HG03469 (cell line): Measurements from ENCODE around the gene LAMA3.

ENCODE experiments used
- ATAC-seq: cut with Tn5 transposase; IDR thresholded peaks from one replicate; pipeline ENCODE4 v1.9.1; 2021; ENCODE audit warnings: mild to moderate bottlenecking, moderate library complexity, moderate number of reproducible peaks; ENCODE audit not compliant: unreplicated experiment

LAMA3 gene

DNA sequence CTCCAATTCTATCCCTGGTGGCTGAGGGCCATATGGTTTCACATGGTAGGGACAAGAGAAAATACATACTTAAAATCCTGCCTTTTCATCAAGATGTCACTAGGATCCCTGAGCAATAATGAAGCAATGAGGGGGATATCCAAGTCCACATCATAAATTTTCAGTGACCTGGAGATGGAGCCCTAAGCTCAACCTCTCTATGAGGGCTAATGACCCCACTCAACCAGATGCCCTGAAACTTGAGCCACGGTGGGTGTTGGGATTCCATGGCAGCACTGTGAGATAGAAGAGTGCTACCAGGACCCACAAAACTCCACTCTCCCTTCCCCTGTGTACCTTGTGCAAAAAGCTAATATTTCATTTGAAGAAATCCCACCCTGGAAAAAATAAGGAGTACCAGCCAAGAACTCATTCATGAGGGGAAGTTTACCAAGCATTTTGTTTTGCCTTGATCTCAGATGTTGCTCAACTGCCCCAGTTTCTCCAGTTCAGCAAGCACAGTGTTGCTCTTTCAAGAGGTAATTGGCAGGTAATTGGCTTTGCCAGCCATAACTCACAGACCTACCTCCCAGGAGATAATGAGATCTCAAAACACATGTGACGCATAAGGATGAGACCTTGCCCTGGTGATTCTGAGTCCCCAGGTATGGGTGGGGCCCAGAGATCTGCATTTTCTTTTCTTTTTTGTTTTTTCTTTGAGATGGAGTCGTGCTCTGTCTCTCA, 274.4 kb downstream of the LAMA3 start:
- no peak for ATAC-seq

DNA sequence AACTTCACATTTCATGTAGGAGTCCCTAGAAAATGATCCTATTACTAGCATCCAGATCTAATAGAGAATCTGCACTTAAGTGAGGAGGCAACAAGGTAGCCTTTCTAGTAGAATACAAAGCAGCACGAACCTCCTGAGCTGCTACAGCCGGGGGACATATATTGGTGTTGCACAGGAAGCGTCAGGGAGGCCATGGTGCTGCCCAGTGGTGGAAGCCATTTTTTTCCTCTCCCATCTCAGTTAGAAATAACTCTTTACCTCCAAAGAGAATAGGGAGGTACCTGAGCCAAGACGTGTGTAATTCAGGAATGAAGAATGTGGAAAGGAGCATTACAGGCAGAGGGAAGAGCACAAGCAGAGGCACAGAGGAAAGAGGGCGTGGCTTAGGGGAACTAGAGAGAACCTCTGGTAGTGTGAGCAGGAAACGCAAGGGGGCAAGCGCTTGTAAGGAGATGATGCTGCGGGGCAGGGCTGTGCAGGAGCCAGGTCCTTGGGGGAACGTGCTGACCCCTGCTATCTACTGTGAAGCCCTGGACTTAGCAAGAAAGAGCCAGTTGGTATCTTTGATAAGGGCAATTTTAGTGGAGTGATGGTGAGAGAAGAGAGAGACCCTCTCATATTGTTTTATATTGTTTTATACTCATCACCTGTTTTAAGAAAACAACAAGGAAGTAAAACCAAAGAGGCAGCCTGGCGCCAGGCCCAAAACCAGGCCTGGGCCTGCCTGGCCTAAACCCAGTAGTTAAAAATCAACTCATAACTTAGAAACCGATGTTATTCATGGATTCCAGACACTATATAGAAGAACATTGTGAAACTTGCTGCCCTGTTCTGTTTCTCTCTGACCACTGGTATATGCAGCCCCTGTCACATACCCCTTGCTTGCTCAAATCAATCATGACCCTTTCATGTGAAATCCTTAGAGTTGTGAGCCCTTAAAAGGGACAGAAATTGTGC, 275.3 kb downstream of the LAMA3 start:
- ATAC-seq = no peak

DNA sequence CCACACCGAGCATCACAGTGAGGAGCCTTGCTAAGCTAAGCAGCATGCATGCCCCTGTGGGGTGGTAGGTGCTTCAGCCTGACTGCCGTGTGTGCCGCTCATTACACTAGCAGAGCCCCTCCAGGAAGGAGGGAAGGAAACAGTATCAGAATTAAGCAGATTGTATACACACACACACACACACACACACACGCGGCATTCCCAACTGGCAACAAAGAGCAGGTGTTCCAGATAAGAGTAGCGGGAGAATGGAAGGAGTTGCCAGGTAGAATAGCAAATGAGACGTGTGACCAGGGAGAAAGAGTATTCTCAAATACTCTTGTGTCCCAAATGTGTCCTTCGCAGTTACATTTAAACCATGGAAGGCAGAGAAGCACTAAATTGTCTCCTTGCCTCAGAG, 277.7 kb downstream of the LAMA3 start:
- no peak for ATAC-seq

DNA sequence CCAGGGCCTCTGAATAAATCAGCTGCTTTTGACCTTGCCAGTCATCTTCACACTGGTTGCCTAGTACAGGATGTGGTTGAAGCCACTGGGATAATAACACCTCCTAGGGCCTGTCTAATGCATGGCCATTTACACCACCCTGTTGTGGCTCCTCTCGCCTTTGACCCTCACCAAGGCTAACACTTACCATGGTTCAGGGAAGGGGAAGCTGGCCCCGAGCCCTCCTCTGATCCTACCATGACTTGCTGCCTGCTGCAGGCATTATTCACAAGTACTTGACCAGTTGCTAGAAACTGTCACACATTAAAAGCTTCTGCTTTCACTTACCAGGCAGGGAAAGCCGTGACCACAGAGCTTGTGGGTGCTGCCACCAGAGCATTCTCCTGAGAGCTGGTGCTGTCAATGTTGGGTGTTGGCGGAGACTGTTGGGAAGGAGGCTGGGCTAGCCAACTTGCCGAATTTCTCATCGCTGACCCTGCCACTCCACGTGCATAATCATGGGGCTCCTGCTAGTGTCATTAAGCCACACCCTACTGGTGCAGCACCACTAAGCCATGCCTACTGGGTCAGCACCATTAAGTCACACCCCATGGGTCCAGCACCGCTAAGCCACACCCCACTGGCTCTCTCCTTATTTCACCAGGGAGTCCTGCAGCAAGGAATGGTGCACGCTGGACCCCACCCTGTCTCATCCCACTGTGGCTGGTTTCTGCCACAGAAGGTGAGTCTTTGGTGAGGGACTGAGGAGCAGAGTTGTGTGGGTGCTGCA, 278.3 kb downstream of the LAMA3 start:
- peak; percentile 59 for ATAC-seq

DNA sequence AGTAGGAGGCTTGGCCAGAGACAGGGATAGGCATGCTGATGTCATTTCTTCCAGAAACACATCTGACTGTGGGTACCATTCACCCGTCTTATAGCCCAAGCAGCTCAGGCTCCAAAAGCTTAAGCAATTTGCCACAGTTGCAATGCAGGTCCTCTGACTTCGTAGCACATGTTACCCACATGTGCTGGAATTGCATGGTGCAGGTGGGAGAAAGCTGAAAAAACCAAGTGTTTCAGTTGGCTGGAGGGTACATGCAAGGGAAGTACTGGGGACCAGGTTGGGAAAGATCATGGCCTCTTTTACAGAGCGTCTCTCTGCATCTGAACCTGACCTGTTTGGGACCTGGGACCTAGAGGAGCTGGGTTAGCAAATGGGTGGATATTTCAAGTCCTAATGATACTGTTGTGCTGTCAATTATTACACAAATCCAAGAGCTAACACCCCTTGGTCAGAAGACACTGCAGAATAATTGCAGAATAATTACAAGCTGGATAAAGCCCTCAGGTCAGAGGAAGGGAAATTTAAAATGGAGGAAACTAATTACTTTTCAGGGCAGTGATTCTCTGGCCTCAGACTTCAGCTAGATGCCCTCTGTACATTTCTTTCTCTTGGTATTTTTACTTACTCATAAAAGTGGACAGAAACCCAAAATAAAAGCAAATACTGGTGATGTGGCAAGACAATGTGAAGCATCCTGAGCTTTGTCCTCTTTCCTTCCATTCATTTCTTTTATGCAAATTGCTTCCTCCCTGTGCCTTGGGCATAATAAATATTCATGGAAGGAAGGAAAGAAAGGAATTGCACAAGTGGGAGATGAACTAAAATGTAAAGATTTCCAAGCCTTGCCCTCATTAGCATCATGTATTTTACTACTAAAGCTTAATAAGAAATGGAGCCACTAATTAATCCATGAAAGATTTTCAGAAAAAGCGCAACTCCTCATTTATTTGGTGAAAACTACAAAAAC, 279.7 kb downstream of the LAMA3 start:
- ATAC-seq = no peak

DNA sequence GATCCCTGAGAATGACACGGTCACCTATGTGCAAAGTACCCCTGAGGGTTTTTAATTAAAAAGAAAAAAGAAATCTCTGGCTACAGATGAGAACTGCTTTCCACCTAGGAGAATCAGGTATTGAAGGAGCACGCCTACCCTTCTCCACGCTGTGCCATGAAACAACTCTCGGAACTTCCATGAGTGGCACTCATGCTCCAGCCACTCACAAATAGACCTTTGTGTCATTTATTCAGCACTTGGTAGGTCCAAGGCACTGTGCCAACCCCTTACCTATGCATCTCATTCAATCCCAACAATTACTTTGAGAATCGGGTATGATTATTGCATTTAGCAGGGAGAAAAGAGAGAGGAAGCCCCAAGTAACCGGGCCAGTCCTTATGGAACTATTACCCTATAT, 280.4 kb downstream of the LAMA3 start:
- ATAC-seq = no peak

DNA sequence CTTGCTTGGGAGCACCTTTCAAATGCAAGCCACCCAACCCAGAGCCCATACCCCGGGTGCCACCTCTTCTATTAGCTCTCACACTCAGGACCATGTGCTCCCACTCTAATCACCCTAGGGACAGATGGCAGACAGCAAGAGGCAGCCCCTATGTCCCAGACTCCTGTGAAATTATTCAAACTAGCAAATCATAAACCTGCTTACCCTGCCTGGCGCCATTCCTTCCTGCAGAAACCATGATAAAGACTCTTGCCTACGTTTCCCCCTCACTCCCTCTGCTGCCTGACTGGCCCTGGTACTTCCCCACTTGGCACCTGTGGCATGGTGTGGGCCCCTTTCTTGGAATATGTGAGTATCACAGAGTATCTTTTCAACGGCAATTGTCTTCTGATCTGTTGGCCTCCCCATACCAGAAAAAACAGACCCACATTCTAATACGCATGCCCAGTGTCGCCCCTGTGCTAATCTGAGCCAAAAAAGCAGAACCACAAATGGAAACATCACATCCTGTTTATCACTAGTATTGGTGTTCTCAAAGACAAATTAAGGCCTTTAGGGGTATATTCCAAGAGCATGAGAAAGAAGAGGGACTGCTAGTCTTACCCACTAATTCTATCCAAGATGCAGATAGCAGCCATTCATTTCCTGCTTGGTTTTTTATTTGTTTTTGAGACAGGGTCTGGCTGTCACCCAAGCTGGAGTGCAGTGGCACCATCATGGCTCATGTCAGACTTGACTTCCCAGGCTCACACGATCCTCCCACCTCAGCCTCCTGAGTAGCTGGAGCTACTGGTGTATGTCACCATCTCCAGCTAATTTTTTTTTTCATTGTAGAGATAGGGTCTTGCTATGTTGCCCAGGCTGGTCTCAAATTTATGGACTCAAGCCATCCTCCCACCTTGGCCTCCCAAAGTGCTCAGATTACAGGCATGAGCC, 281.2 kb downstream of the LAMA3 start:
- ATAC-seq = no peak

DNA sequence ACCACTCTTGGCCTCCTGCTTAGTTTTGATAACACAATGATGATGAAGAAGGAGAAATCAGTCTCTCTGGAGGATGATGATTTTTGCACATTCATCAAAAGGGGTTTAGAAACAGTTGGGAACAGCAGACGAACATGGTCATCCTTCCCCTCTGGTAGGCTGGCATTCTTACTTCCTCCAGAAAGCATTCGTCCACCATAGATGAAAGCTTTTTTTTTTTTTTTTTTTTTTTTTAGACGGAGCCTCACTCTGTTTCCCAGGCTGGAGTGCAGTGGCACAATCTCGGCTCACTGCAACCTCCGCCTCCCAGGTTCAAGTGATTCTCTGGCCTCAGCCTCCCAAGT, 281.8 kb downstream of the LAMA3 start:
- ATAC-seq = no peak

DNA sequence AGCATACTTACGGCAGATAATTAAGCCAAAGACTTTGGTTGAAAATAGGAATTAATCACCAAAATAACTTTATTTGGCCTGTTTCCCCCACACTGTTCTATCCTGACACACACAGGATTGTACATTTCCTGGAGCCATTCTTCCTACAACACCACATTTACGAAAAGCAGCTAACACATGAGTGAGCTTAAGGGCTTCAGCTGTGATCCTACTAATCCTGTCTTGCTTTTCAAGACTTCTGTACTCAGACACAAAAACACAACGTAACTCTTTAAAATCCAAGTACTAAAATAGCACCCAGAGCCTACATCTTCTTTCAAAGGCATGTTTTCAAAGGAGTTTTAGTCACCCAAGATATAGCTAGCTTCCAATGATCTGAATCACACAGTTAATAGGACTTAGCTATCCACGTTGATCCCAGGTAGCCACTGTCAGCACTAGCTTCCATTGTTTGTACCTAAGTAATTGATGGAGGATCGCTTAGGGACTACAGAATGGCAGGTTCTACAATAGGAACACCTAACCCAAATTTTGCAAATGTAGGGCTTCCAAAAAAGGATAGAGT, 282.5 kb downstream of the LAMA3 start:
- no peak for ATAC-seq

DNA sequence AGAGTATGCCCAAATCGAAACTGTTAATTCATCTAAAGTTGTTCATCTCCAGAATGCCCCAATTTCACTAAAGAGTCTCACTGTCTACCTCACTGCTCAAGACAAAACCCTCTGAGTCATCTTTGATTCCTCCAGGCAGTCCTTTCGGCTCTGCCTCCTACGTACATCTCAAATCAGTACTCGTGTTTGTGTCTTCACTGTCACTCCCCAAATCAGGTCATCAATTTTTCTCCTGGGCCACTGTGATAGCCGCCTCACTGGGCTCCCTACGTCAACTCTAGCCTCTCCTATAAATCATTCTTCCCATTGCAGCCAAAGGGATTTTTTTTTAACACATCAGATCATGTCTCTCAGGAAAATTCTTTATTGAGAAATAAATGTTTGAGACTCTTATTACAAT, 283.2 kb downstream of the LAMA3 start:
- peak; percentile 53 for ATAC-seq

DNA sequence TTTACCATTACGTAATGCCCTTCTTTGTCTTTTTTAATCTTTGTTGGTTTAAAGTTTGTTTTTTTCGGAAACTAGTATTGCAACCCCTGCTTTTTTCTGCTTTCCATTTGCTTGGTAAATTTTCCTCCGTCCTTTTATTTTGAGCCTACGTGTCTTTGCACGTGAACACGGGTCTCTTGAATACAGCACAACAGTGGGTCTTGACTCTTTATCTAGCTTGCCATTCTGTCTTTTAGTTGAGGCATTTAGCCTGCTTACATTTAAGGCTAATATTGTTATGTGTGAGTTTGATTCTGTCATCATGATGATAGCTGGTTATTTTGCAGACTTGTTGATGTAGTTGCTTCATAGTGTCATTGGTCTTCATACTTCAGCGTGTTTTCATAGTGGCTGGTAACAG, 287.9 kb downstream of the LAMA3 start:
- ATAC-seq = no peak

DNA sequence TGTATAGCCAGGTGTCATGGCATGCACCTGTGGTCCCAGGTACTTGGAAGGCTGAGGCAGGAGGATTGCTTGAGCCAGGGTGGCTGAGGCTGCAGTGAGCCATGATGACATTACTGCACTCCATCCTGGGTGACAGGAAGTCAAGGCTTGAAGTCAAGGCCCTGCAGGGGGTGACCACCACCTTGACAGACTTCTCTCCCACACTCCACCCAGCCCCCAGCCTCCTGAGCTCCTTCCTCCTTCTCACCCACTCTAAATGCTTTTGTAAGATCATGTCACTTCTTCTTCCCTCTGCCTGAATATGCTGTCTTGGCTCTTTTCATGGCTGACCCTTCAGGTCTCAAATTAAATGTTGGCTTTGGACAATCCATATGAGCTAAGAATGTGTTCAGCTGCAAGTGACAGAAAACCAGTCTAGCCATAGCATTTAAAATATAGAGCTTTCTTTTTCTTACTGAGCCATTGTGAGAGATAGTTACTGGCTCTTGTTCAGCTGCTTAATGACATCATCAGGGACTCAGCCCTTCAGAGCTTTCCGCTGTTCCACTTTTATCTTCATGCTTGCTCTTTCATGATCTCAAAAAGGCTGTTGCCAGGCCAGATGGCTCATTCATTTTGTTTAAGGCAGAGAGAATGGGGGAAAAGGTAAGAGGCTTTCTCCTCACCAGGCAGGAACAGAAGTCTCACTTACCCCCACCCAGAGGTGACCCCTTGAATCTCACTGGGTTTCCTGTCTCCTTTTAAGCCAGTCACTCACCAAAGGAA, 288.6 kb downstream of the LAMA3 start:
- no peak for ATAC-seq

DNA sequence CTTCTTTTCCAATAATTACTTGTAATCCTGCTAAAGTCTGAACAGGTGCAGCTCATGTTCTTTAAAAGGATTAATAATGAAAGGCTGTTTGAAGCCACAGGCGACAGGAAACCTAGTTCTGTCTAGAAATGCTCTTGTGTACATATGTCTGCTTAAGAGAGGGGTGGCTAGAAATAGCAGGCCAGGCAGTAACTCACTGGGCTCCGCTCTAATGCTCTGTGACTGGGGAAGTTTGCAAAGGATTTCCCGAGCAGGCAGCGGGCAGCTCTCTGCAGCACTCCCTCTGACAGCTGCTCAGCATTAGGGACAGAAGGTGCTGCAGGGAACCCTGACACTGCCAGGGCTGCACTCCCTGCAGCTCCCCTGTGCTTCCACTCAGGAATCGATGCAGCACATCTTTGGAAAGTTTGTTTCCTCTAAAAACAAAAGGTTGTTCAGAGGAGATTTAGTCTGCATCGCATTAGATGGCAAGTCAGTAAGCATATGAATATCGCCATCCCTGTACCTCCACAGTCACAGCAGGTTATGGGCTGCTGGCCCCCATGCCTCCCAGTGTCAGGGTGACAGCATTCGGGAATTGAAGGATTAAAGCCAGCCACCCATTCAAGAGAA, 292.2 kb downstream of the LAMA3 start:
- ATAC-seq = peak; percentile 88

DNA sequence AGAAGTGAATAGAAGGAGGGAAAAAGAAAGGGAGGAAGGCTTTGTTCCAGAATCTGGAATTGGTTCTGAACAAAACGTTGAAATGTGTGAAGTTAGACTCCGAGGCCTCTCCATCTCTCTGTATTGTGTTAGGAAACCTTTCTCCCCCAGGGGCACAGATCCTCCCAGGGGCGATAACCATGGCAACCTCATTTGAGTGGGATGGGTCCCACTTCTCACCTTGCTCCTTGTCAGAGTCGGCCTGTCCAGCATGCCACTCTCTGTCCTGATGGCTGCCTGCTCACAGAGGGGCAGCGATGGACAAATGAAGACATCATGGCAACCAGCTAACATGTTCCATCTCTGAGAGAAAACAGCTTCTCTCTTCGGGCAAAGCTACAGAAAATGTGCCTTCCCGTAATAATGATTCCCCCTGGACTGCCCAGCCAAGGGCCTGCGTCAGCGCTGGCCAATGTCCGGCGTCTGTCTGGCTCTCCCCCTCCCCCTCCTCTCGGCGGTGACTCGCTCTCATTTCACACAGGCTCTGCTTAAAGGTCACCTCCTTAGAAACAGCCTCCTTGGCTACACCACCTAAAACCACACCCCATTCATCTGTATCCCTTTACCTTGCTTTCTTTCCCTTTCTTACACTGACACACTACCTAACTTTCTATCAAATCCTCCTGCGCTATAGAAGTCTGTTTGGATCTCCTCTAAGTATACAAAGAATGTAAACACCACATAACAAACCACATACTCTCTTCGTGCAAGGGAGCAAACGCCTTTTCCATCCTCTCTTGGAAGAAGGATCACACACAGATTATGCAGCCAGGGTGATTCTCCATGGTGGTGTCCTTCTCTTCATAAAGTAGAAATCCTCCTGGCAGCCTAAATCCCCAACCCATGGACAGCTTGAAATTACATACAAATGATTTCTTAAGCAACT, 293.2 kb downstream of the LAMA3 start:
- ATAC-seq = no peak

DNA sequence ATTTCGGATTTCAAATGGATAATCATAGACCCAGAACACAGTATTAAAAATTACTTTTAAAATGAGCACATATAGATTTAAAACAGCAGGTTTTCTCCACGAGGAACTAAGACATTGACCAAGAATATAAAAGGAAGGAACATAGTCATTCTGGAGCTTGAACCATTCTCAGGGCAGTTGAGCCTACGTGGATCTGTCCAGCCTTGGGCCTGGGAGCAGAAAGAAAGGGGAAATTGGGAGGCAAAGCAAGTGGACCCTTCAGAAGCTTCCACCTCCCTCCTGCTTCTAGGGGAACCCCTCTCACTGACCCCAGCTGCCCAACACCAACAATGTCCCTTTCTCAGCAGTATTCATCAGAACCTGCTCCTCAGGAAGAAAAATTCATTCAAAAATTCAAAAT, 293.9 kb downstream of the LAMA3 start:
- no peak for ATAC-seq

DNA sequence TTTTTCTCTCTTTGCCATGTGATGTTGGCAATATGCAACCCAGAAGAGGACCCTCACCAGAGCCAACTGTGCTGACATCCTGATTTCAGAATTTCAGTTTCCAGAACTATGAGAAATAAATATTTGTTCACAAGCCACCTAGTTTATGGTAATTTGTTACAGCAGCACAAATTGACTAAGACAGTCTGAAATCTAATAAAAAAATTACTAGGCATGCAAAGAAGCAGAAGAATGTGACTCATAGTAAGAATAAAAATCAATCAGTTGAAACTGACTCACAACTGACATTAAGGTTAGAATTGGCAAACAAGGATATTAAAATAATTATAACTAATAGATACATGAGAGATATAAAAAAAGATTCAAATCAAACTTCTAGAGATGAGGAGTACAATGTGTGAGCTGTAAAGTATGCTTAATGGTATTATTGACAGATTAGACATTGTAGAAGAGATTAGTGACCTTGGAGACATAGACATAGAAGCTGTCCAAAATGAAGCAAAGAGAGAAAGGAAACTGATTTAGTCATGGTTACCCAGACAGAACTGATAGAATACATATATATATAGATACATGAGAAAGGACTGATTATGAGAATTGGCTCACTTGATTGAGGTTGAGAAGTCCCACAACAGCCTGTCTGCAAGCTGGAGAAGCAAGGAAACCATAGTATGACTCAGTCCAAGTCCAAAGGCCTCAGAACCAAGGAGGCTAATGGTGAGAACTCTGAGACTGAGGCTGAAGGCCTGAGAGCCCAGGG, 297.5 kb downstream of the LAMA3 start:
- ATAC-seq = peak; percentile 66
